ENCODE data around the gene BASP1.

The BASP1 gene

DNA sequence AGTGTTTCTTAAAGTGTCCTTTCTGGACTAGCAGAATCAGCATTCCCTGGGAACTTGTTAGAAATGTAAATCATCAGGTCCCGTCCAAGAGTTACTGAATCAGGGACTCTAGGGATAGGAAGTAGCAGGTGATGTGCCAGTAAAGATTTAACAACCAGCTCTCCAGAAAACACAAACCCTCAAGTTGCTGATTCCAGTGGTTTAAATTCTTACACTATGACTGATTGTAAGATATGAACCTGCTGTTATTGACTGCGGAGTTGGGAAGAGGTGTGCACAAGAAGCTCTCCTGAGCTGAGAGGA lies 39.1 kb upstream of the BASP1 start:
- TF ChIP-seq CTCF (IDR thresholded peaks at IDR 0.05) = no peak

DNA sequence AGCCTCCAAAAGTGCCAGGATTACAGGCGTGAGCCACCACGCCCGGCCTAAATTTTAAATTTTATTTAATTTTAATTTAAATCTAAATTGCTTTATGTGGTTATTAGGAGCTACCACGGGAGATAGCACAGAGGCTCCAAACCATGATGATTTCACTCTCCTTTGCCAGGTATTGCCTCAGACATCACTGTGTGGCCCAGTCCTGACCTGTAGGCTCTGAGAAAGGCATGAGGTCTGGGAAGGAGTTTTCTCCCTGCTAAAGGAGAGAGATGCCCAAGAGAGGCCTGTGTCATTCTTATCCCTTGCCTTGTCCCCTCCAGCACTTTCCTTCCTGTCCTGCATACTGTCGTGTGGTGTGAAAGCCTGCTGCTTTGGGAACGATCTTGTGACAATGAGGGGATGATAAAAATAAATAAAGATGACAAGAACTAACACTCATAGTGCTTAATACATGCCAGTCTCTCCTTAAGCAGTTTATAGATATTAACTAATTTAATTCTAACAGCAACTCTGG lies 37.0 kb upstream of the BASP1 start:
- no peak overlapping the region for H3K27ac ChIP-seq
- no peaks in the 10 kb centered on the region for H3K9me3 ChIP-seq
- H3K36me3 ChIP-seq = no peaks in the 10 kb centered on the region
- H3K4me1 ChIP-seq (ENCODE audit: control insufficient read depth in 1 of 2, insufficient read depth in 1 of 2, low read depth in 1 of 2, low read length in 1 of 2) = no peaks in the 10 kb centered on the region
- TF ChIP-seq CTCF (IDR thresholded peaks at IDR 0.05) = no peak
- H3K4me3 ChIP-seq (ENCODE audit: low read depth in 1 of 2, low read length in 1 of 2) = no peak overlapping the region
- H3K27me3 ChIP-seq = no peaks in the 10 kb centered on the region

More for the DNA sequence above, 39.1 kb upstream of the BASP1 start:
- Histone ChIP-seq H3K4me1 (ENCODE audit: control insufficient read depth in 1 of 2, insufficient read depth in 1 of 2, low read depth in 1 of 2, low read length in 1 of 2) (no peaks in the 10 kb centered on the region), H3K27me3 (no peaks in the 10 kb centered on the region), H3K9me3 (no peaks in the 10 kb centered on the region), H3K27ac (no peak overlapping the region), H3K4me3 (ENCODE audit: low read depth in 1 of 2, low read length in 1 of 2) (no peak overlapping the region), H3K36me3 (no peaks in the 10 kb centered on the region)

DNA sequence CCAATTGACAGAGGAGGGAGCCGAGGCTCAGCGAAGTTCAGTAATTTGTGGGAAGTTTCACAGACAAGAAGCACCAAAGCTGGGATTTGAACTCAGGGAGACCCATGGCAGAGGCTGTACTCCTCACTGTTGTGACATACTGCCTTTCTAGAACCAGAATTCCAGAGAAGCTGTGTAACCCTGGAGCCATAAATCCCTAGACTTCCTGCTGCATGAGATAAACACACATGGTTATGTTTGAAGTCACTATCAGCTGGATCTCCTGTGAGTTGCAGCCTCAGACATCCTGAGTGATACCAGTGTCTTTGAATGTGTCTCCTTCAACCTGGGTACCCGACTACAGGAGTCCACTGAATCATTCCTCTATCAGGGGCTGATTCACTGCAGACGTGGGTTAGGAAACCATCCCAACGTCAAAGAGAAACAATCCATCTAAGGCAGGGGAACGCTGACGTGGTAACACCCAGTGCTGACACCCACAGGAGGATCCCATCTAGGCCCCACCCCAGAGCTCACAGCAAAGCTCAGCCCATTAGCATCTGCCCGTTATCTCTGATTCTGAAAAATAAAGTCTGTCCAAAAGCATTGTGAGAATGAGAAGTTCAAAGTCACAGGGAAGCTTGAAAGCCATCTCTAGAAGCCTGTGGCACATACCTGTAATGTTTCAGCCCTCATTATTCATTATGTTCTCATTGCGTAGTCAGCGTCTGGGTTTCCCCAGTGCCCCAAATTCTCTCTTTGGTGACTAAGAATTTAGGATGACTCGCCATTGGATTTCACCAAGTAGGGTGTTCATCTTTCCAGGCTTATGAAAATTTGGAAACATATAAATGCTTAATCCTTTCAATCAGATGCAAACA lies 36.3 kb upstream of the BASP1 start:
- TF ChIP-seq CTCF (IDR thresholded peaks at IDR 0.05) = no peak
- H3K36me3 ChIP-seq = no peaks in the 10 kb centered on the region
- no peak overlapping the region for H3K27ac ChIP-seq
- H3K9me3 ChIP-seq = no peaks in the 10 kb centered on the region
- no peak overlapping the region for H3K4me3 ChIP-seq (ENCODE audit: low read depth in 1 of 2, low read length in 1 of 2)
- H3K4me1 ChIP-seq (ENCODE audit: control insufficient read depth in 1 of 2, insufficient read depth in 1 of 2, low read depth in 1 of 2, low read length in 1 of 2) = no peaks in the 10 kb centered on the region
- no peaks in the 10 kb centered on the region for H3K27me3 ChIP-seq

GRCh38 chr5:17182494-17182893 lies 34.9 kb upstream of the BASP1 start:
- no peaks in the 10 kb centered on the region for H3K27me3 ChIP-seq
- H3K9me3 ChIP-seq = no peaks in the 10 kb centered on the region
- H3K36me3 ChIP-seq = no peaks in the 10 kb centered on the region
- H3K4me3 ChIP-seq (ENCODE audit: low read depth in 1 of 2, low read length in 1 of 2) = no peak overlapping the region
- TF ChIP-seq CTCF (IDR thresholded peaks at IDR 0.05) = no peak
- no peaks in the 10 kb centered on the region for H3K4me1 ChIP-seq (ENCODE audit: control insufficient read depth in 1 of 2, insufficient read depth in 1 of 2, low read depth in 1 of 2, low read length in 1 of 2)
- H3K27ac ChIP-seq = no peak overlapping the region

DNA sequence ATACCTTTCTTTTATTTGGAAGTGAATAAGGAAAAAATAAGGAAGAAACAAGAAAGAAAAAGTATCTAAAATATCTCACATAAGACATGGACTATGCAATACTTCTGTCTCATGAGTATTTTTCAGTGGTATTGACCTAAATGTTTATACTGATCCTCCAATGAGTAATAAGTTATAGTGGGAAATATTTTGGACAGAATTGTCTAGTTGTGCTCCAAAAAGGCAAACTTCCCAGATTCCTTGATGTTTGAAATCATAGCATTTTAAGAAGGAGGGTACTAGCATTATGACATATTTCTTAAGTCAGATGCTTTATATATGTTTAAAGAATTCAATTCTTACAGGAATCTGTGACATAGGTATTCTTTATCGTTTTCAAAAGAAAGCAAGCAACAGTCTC lies 34.5 kb upstream of the BASP1 start:
- Histone ChIP-seq H3K27me3 (no peaks in the 10 kb centered on the region), H3K9me3 (no peaks in the 10 kb centered on the region), H3K4me1 (ENCODE audit: control insufficient read depth in 1 of 2, insufficient read depth in 1 of 2, low read depth in 1 of 2, low read length in 1 of 2) (no peaks in the 10 kb centered on the region), H3K4me3 (ENCODE audit: low read depth in 1 of 2, low read length in 1 of 2) (no peak overlapping the region), H3K36me3 (no peaks in the 10 kb centered on the region), H3K27ac (no peak overlapping the region)
- TF ChIP-seq CTCF (IDR thresholded peaks at IDR 0.05) = no peak
